Measurements from ENCODE around the gene KISS1R.

DNA sequence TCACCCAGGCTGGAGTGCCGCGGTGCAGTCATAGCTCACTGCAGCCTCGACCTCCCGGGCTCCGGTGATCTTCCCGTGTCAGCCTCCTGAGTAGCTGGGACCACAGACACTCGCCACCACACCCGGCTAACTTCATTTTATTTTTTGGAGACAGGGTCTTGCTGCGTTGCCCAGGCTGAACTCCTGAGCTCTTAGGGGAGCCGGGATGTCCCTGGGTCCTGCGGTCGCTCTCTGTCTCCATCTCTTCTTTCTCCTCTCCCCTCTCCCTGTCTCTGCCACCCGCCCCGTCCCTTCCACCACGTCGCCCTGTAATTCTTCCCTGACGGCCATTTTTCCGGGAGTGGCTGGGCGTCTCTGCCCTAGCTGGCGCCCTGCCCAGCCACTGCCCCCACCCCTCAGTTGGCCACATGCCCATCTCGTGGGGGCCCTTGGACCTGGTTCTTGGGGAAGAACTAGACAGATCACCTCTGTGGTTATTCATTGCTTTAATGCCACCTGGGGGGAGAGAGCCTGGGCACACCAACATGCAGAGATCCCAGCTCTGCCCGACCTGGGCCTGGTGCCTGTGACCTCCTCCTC is 27.6 kb downstream of the KISS1R start:
- TF ChIP-seq EZH2phosphoT487 (IDR thresholded peaks at IDR 0.05; ENCODE audit: borderline replicate concordance), result no peak
- TF ChIP-seq, protein P1, sequence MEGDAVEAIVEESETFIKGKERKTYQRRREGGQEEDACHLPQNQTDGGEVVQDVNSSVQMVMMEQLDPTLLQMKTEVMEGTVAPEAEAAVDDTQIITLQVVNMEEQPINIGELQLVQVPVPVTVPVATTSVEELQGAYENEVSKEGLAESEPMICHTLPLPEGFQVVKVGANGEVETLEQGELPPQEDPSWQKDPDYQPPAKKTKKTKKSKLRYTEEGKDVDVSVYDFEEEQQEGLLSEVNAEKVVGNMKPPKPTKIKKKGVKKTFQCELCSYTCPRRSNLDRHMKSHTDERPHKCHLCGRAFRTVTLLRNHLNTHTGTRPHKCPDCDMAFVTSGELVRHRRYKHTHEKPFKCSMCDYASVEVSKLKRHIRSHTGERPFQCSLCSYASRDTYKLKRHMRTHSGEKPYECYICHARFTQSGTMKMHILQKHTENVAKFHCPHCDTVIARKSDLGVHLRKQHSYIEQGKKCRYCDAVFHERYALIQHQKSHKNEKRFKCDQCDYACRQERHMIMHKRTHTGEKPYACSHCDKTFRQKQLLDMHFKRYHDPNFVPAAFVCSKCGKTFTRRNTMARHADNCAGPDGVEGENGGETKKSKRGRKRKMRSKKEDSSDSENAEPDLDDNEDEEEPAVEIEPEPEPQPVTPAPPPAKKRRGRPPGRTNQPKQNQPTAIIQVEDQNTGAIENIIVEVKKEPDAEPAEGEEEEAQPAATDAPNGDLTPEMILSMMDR (conservative IDR thresholded peaks at IDR 0.05; ENCODE audit: low read length), result no peak
